Suprapubic skin (tissue), 3 donors: ENCODE data around the gene ADGRA1.

Source experiments
- POLR2AphosphoS5 ChIP-seq, 3 donors: sonication (generic); formaldehyde crosslinking; IDR thresholded peaks; one replicate each; pipeline ENCODE4 v1.6.1; 2017; ENCODE audit warnings: antibody characterized with exemption in 3 of 3
- TF ChIP-seq, protein P1 (sequence below), 2 donors: fragments of 200-600 bp in 1 of 2; fragments of 450-650 bp in 1 of 2; sonication (generic) in 1 of 2; IDR thresholded peaks; one replicate each; pipeline ENCODE4 v1.5.1; 2016 to 2019; ENCODE audit warnings: antibody characterized with exemption in 2 of 2, mild to moderate bottlenecking in 1 of 2, moderate library complexity in 1 of 2

- TF ChIP-seq, protein P1, sequence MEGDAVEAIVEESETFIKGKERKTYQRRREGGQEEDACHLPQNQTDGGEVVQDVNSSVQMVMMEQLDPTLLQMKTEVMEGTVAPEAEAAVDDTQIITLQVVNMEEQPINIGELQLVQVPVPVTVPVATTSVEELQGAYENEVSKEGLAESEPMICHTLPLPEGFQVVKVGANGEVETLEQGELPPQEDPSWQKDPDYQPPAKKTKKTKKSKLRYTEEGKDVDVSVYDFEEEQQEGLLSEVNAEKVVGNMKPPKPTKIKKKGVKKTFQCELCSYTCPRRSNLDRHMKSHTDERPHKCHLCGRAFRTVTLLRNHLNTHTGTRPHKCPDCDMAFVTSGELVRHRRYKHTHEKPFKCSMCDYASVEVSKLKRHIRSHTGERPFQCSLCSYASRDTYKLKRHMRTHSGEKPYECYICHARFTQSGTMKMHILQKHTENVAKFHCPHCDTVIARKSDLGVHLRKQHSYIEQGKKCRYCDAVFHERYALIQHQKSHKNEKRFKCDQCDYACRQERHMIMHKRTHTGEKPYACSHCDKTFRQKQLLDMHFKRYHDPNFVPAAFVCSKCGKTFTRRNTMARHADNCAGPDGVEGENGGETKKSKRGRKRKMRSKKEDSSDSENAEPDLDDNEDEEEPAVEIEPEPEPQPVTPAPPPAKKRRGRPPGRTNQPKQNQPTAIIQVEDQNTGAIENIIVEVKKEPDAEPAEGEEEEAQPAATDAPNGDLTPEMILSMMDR (IDR thresholded peaks at IDR 0.05) = no peak
- TF ChIP-seq POLR2AphosphoS5 (IDR thresholded peaks at IDR 0.05) = no peak
Measured at GRCh38 chr10:133040198-133040597, 47.5 kb upstream of the ADGRA1 start.
